H1 (cell line): ENCODE data around the gene ASIC5. TPM values are rescaled to one million over a fixed set of nuclear protein-coding genes. Genes with fewer than 3 reads are reported as not detected.

Experiments
- CTCF ChIA-PET: fragments of 300-600 bp; sonication (Branson Sonifier 250); formaldehyde crosslinking; loops from one replicate; lab custom pipeline; 2021; ENCODE audit not compliant: partially characterized antibody; lab: Charles Lee
- POLR2A ChIA-PET: fragments of 300-600 bp; sonication (Branson Sonifier 250); formaldehyde crosslinking; loops from one replicate; lab custom pipeline; 2021; ENCODE audit warnings: inconsistent platforms; ENCODE audit not compliant: partially characterized antibody; lab: Charles Lee
- DNase-seq, 2 experiments: peaks; one replicate each; pipeline versions ENCODE4 v3.0.0 to v3.0.0-alpha.2; 2010 to 2022; ENCODE audit warnings: low spot score in 2 of 2, low read depth in 1 of 2, mixed read lengths in 1 of 2
- FAIRE-seq: peaks from 2 replicates; lab custom pipeline; 2011; peaks lifted over from hg19 to GRCh38; lab: Jason Lieb, UNC
- H2AFZ ChIP-seq: 2 replicates; pipeline ENCODE4 v1.8.1; 2012; ENCODE audit warnings: low read length, inconsistent platforms
- H2AK5ac ChIP-seq: 2 replicates; pipeline ENCODE4 v1.6.1; 2013; ENCODE audit warnings: low read depth, low read length
- H2BK120ac ChIP-seq: replicated peaks from 2 replicates; pipeline ENCODE3; 2013; ENCODE audit warnings: low read depth, low read length, inconsistent platforms
- H2BK12ac ChIP-seq: 2 replicates; pipeline ENCODE4 v1.6.1; 2013; ENCODE audit warnings: low read depth, low read length
- H2BK15ac ChIP-seq: 2 replicates; pipeline ENCODE4 v1.6.1; 2013; ENCODE audit warnings: low read length
- H2BK20ac ChIP-seq: 2 replicates; pipeline ENCODE4 v1.6.1; 2013; ENCODE audit warnings: low read length
- H2BK5ac ChIP-seq: 2 replicates; pipeline ENCODE4 v1.6.1; 2013; ENCODE audit warnings: low read depth, low read length
- H3K14ac ChIP-seq: 2 replicates; pipeline ENCODE4 v1.6.1; 2013; ENCODE audit warnings: inconsistent platforms; ENCODE audit not compliant: insufficient read length
- H3K18ac ChIP-seq: 2 replicates; pipeline ENCODE4 v1.6.1; 2013; ENCODE audit warnings: low read length; ENCODE audit errors: extremely low read depth
- H3K23ac ChIP-seq: 2 replicates; pipeline ENCODE4 v1.6.1; 2013; ENCODE audit warnings: inconsistent platforms; ENCODE audit not compliant: insufficient read length
- H3K23me2 ChIP-seq: 2 replicates; pipeline ENCODE4 v1.6.1; 2013; ENCODE audit warnings: low read depth, low read length
- H3K27ac ChIP-seq: 2 replicates; pipeline ENCODE4 v1.6.1; 2011; ENCODE audit warnings: low read depth, low read length, inconsistent platforms
- H3K27me3 ChIP-seq, 4 experiments: replicated peaks in 1 of 4; 1 replicate in 1 of 4; 2 replicates in 3 of 4; pipeline versions ENCODE4 v1.6.1 to v1.8.1; 2011 to 2013; ENCODE audit warnings: low read length in 3 of 4, mild to moderate bottlenecking in 3 of 4, inconsistent platforms in 2 of 4, mixed read lengths in 2 of 4, moderate library complexity in 1 of 4; ENCODE audit not compliant: control insufficient read depth in 3 of 4, insufficient read depth in 3 of 4; ENCODE audit errors: extremely low read depth in 1 of 4
- H3K36me3 ChIP-seq, 4 experiments: 2 replicates each; pipeline versions ENCODE4 v1.6.1 to v1.8.1; 2011 to 2013; ENCODE audit warnings: mild to moderate bottlenecking in 4 of 4, low read length in 3 of 4, moderate library complexity in 2 of 4, control low read depth in 1 of 4, inconsistent platforms in 1 of 4; ENCODE audit not compliant: insufficient read depth in 4 of 4, control insufficient read depth in 2 of 4
- H3K4ac ChIP-seq: replicated peaks from 2 replicates; pipeline ENCODE3; 2013; ENCODE audit warnings: low read length, low read depth, mixed read lengths, inconsistent platforms; ENCODE audit not compliant: insufficient read length
- H3K4me1 ChIP-seq, 4 experiments: replicated peaks in 1 of 4; 1 replicate in 1 of 4; 2 replicates in 3 of 4; pipeline versions ENCODE4 v1.6.1 to v1.8.1; 2011 to 2013; ENCODE audit warnings: low read length in 3 of 4, inconsistent platforms in 2 of 4, mixed read lengths in 1 of 4; ENCODE audit not compliant: insufficient read depth in 4 of 4, control insufficient read depth in 3 of 4
- H3K4me2 ChIP-seq, 2 experiments: 2 replicates each; pipeline versions ENCODE4 v1.6.1 to v1.8.1; 2011 to 2013; ENCODE audit warnings: low read depth in 2 of 2, low read length in 2 of 2, control low read depth in 1 of 2, inconsistent platforms in 1 of 2, mild to moderate bottlenecking in 1 of 2; ENCODE audit not compliant: insufficient read depth in 1 of 2
- H3K4me3 ChIP-seq, 4 experiments: fragments of 200-600, 300-600 bp in 1 of 4; sonication (generic), shearing (Covaris generic), sonication (Bioruptor Twin) in 1 of 4; 2 replicates each; pipeline versions ENCODE4 v1.5.1 to v1.8.1; 2011 to 2016; ENCODE audit warnings: low read length in 4 of 4, low read depth in 3 of 4, control low read depth in 2 of 4, inconsistent platforms in 2 of 4, mild to moderate bottlenecking in 2 of 4, mixed read lengths in 1 of 4, moderate library complexity in 1 of 4; ENCODE audit not compliant: insufficient read depth in 2 of 4; ENCODE audit errors: extremely low read depth in 1 of 4
- H3K56ac ChIP-seq: replicated peaks from 2 replicates; pipeline ENCODE3; 2013; ENCODE audit warnings: low read depth, mild to moderate bottlenecking, mixed read lengths, low read length, inconsistent platforms; ENCODE audit not compliant: insufficient read length
- H3K79me1 ChIP-seq: 2 replicates; pipeline ENCODE4 v1.6.1; 2013; ENCODE audit warnings: low read depth, low read length, control low read depth
- H3K79me2 ChIP-seq, 2 experiments: 2 replicates each; pipeline versions ENCODE4 v1.6.1 to v1.8.1; 2012 to 2013; ENCODE audit warnings: low read length in 2 of 2, mild to moderate bottlenecking in 2 of 2, inconsistent platforms in 1 of 2; ENCODE audit not compliant: insufficient read depth in 2 of 2, control insufficient read depth in 1 of 2
- H3K9ac ChIP-seq, 4 experiments: replicated peaks in 1 of 4; 1 replicate in 1 of 4; 2 replicates in 3 of 4; pipeline versions ENCODE4 v1.6.1 to v1.8.1; 2011 to 2013; ENCODE audit warnings: low read depth in 3 of 4, low read length in 3 of 4, control low read depth in 2 of 4, mild to moderate bottlenecking in 2 of 4, moderate library complexity in 2 of 4, inconsistent platforms in 1 of 4; ENCODE audit errors: extremely low read depth in 1 of 4
- H3K9me3 ChIP-seq, 2 experiments: 2 replicates each; pipeline versions ENCODE4 v1.6.1 to v1.8.1; 2012 to 2013; ENCODE audit warnings: mild to moderate bottlenecking in 2 of 2, moderate library complexity in 2 of 2, control low read depth in 1 of 2, inconsistent platforms in 1 of 2, low read depth in 1 of 2, low read length in 1 of 2, mixed read lengths in 1 of 2; ENCODE audit not compliant: insufficient read depth in 2 of 2
- H4K20me1 ChIP-seq, 2 experiments: replicated peaks in 1 of 2; 2 replicates each; pipeline versions ENCODE3 to v1.8.1; 2011 to 2013; ENCODE audit warnings: inconsistent platforms in 2 of 2, low read length in 2 of 2, mild to moderate bottlenecking in 1 of 2; ENCODE audit not compliant: insufficient read depth in 2 of 2, control insufficient read depth in 1 of 2
- H4K5ac ChIP-seq: 2 replicates; pipeline ENCODE4 v1.6.1; 2013; ENCODE audit warnings: low read length, low read depth, mixed read lengths, inconsistent platforms; ENCODE audit not compliant: insufficient read length
- H4K8ac ChIP-seq: 2 replicates; pipeline ENCODE4 v1.8.0; 2013; ENCODE audit warnings: mild to moderate bottlenecking, moderate library complexity, low read length, inconsistent platforms; ENCODE audit not compliant: insufficient read depth; ENCODE audit errors: extremely low read depth
- H4K91ac ChIP-seq: replicated peaks from 2 replicates; pipeline ENCODE3; 2013; ENCODE audit warnings: low read length, mixed read lengths, inconsistent platforms; ENCODE audit not compliant: insufficient read length
- POLR2A ChIP-seq, 2 experiments: IDR thresholded peaks; 1 replicate in 1 of 2; 2 replicates in 1 of 2; pipeline ENCODE4 v1.6.1; 2011; ENCODE audit warnings: low read depth in 2 of 2, low read length in 2 of 2, mild to moderate bottlenecking in 2 of 2; ENCODE audit errors: control extremely low read depth in 1 of 2
- WGBS, 2 experiments: shearing (Covaris generic) in 1 of 2; methylation state at CpG; one replicate each; pipeline versions ENCODE4 v1.1.6 to v1.1.7; 2013 to 2015; ENCODE audit warnings: low lambda C conversion rate in 2 of 2, mixed read lengths in 2 of 2, inconsistent platforms in 1 of 2, low coverage in 1 of 2, missing lambda C conversion rate in 1 of 2; ENCODE audit not compliant: insufficient replicate concordance in 2 of 2, insufficient coverage in 1 of 2, insufficient read length in 1 of 2; ENCODE audit errors: extremely low coverage in 1 of 2, missing lambda C conversion rate in 1 of 2; 5-methylcytosine and 5-hydroxymethylcytosine counted together
- polyA plus RNA-seq, 7 experiments: library from polyadenylated mRNA; depleted of rRNA in 3 of 7; stranded (reverse) in 5 of 7; unstranded in 2 of 7; fragments of >200 nt in 5 of 7; fragments of 200-250 nt in 2 of 7; gene quantifications; 1 replicate in 5 of 7; 2 replicates in 1 of 7; 4 replicates in 1 of 7; pipeline versions ENCODE4 v1.2.1 to v1.2.3, GENCODE V29; 2011 to 2013; ENCODE audit warnings: missing spikeins in 2 of 7, mixed read lengths in 2 of 7
- total RNA-seq: library from RNA; stranded (reverse); fragmentation: NEBNext Ultra II Directional; extraction: Animal tissue kit (Norgen Biotek cat#: 25700); gene quantifications from 2 replicates; pipeline ENCODE4 v1.2.1, GENCODE V29; 2021

The ASIC5 gene
- total and polyA plus RNA-seq, 2 of the 8 experiments (the other 6 are each of a cell fraction or from before 2014, with no cell fraction given) = not detected

DNA sequence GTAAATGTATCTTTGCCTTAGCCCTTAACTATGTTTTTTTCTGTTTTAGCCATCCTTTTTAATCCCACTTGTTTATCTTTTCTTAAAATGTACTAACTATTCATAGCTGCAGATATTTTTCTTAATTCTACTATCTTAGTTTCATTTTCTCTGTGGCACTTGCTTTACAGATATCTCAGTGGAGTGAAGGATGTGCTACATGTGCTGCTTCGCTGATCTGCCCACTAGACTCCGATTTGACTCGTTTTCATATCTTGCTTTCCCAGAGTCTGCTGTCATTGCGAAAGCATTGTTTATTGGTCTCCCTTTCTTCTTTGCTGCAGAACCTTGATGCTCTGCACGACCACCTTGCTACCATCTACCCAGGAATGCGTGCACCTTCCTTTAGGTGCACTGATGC lies 76.7 kb downstream of the ASIC5 start:
- no peak overlapping the region for H4K8ac ChIP-seq
- no peak for DNase-seq
- no peak overlapping the region for H2AFZ ChIP-seq
- no peak overlapping the region for H3K23ac ChIP-seq
- H3K23me2 ChIP-seq = 0 out of 2 replicates have a peak, but pooled peaks cover 1% of the 10 kb centered on the region
- 83% methylated on average over 6 of the region's 6 CpGs; no CpG with 5 or more reads in 1 of the 2 experiments for WGBS, 2 experiments
- no peak overlapping the region for H3K18ac ChIP-seq
- no peak overlapping the region for H3K4ac ChIP-seq
- H2BK120ac ChIP-seq = no peak overlapping the region
- H3K27ac ChIP-seq = no peak overlapping the region
- no peak overlapping the region for H4K91ac ChIP-seq
- ChIA-PET POLR2A (no interaction called here), CTCF (interaction anchor here (0.7 kb wide), 1 partner anchor 12 kb away, joined by 3 read pairs; no protein-coding TSS in a partner anchor)
- no peak overlapping the region for H3K14ac ChIP-seq
- no peaks in the 10 kb centered on the region for H4K20me1 ChIP-seq
- no peak overlapping the region for H3K9ac ChIP-seq
- no peak overlapping the region for H2AK5ac ChIP-seq
- no peaks in the 10 kb centered on the region for H3K36me3 ChIP-seq
- no peak overlapping the region for H3K56ac ChIP-seq
- H3K4me1 ChIP-seq = no peaks in the 10 kb centered on the region
- H2BK20ac ChIP-seq = no peak overlapping the region
- H3K79me2 ChIP-seq = no peaks in the 10 kb centered on the region
- no peak overlapping the region for H2BK5ac ChIP-seq
- H3K4me3 ChIP-seq = no peak overlapping the region
- no peak overlapping the region for H2BK15ac ChIP-seq
- H3K9me3 ChIP-seq = no peaks in the 10 kb centered on the region
- no peak overlapping the region for H3K4me2 ChIP-seq
- H3K79me1 ChIP-seq = no peaks in the 10 kb centered on the region
- H4K5ac ChIP-seq = no peak overlapping the region
- H3K27me3 ChIP-seq = no peaks in the 10 kb centered on the region
- FAIRE-seq = no peak
- H2BK12ac ChIP-seq = no peak overlapping the region
- TF ChIP-seq POLR2A (IDR thresholded peaks at IDR 0.05; ENCODE audit: control extremely low read depth in 1 of 2, low read depth in 2 of 2, low read length in 2 of 2) = no peak
